ENCODE results near the gene USP4.

Gene USP4

GRCh38 chr3:49271047-49271446 is 68.8 kb downstream of the USP4 start:
- peaks cover 0 to 17% (median 10%) of the 10 kb centered on the region in 4 experiments for H3K36me3 ChIP-seq (ENCODE audit: control insufficient read depth in 4 of 4, insufficient read depth in 4 of 4, low read length in 3 of 4)
- DNase-seq, result no peak
- ChIA-PET POLR2A (no interaction called here), CTCF (interaction anchor here (1.1 to 2.0 kb wide), 2 partner anchors 15 to 16 kb away, joined by 3 to 7 read pairs; no protein-coding TSS in a partner anchor)
- 100% methylated on average over 3 of the region's 4 CpGs for WGBS (ENCODE audit: insufficient coverage)
- no peaks in the 10 kb centered on the region for H3K27me3 ChIP-seq (replicated peaks in 2 of 5; ENCODE audit: control insufficient read depth in 4 of 5, insufficient read depth in 5 of 5, low read length in 4 of 5)
- H3K9me3 ChIP-seq (ENCODE audit: control extremely low read depth in 1 of 5, control insufficient read depth in 4 of 5, insufficient read depth in 2 of 5, low read depth in 1 of 5, low read length in 4 of 5), result no peaks in the 10 kb centered on the region
- H3K27ac ChIP-seq (ENCODE audit: insufficient read depth in 1 of 2, low read depth in 1 of 2, low read length in 2 of 2, poor library complexity in 1 of 2, severe bottlenecking in 2 of 2), result peak overlapping the region in 1 of 2 experiments; percentile 4
- H3K4me1 ChIP-seq (ENCODE audit: control extremely low read depth in 1 of 4, control insufficient read depth in 4 of 4, insufficient read depth in 4 of 4, low read length in 3 of 4), result peaks cover under 1 to 5% (median 4%) of the 10 kb centered on the region in 4 experiments
- H3K4me3 ChIP-seq (ENCODE audit: control insufficient read depth in 1 of 7, extremely low read depth in 1 of 7, insufficient read depth in 4 of 7, low read depth in 2 of 7, low read length in 6 of 7), result no peak overlapping the region

GRCh38 chr3:49270156-49270500 is 69.7 kb downstream of the USP4 start:
- H3K4me3 ChIP-seq (ENCODE audit: control insufficient read depth in 1 of 7, extremely low read depth in 1 of 7, insufficient read depth in 4 of 7, low read depth in 2 of 7, low read length in 6 of 7), result no peak overlapping the region
- no peak for DNase-seq
- no peak overlapping the region for H3K27ac ChIP-seq (ENCODE audit: insufficient read depth in 1 of 2, low read depth in 1 of 2, low read length in 2 of 2, poor library complexity in 1 of 2, severe bottlenecking in 2 of 2)
- CTCF ChIA-PET, result no interaction called here
- no CpG with 5 or more reads among the region's 2 CpGs for WGBS (ENCODE audit: insufficient coverage)
- H3K27me3 ChIP-seq (replicated peaks in 2 of 5; ENCODE audit: control insufficient read depth in 4 of 5, insufficient read depth in 5 of 5, low read length in 4 of 5), result no peaks in the 10 kb centered on the region
- H3K4me1 ChIP-seq (ENCODE audit: control extremely low read depth in 1 of 4, control insufficient read depth in 4 of 4, insufficient read depth in 4 of 4, low read length in 3 of 4), result no peaks in the 10 kb centered on the region
- POLR2A ChIA-PET, result interaction anchor here (0.6 kb wide), 1 partner anchor 64 kb away, joined by 3 read pairs; no protein-coding TSS in a partner anchor
- peaks cover 0 to 17% (median 10%) of the 10 kb centered on the region in 4 experiments for H3K36me3 ChIP-seq (ENCODE audit: control insufficient read depth in 4 of 4, insufficient read depth in 4 of 4, low read length in 3 of 4)
- no peaks in the 10 kb centered on the region for H3K9me3 ChIP-seq (ENCODE audit: control extremely low read depth in 1 of 5, control insufficient read depth in 4 of 5, insufficient read depth in 2 of 5, low read depth in 1 of 5, low read length in 4 of 5)

DNA sequence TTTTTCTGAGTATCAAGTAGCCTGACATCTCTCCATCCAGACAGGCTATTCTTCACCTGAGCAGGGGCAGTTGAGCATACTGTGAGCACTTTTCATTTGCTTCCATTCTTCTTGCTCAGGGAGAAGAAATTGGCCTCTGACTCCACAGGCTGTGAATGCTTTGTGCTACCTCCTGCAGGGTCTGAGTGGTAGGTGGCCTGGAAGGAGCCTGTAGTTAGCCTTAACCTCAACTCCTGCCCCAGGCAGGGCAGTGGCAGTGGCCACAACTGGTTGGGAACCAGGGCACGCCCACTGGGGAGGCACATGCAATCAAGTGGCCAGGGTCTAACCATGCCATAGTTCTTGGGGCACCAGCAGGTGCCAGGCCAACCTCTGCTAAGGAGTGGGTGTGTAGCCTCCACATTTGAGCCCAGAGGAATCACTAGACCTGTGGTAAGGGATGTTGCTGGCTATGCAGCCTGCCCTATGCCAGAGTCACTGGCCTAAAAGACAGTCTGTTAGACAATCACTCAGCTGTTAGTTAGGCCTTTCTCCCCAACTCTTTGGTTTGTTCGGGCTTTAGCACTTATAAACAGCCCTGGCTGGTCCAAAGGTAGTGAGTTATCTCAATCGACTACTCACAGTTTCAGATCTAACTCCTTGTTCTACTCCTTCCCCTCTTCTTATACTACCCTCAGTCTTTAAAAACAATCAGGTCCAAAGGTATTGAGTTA is 70.3 kb downstream of the USP4 start:
- peaks cover 0 to 17% (median 10%) of the 10 kb centered on the region in 4 experiments for H3K36me3 ChIP-seq (ENCODE audit: control insufficient read depth in 4 of 4, insufficient read depth in 4 of 4, low read length in 3 of 4)

DNA sequence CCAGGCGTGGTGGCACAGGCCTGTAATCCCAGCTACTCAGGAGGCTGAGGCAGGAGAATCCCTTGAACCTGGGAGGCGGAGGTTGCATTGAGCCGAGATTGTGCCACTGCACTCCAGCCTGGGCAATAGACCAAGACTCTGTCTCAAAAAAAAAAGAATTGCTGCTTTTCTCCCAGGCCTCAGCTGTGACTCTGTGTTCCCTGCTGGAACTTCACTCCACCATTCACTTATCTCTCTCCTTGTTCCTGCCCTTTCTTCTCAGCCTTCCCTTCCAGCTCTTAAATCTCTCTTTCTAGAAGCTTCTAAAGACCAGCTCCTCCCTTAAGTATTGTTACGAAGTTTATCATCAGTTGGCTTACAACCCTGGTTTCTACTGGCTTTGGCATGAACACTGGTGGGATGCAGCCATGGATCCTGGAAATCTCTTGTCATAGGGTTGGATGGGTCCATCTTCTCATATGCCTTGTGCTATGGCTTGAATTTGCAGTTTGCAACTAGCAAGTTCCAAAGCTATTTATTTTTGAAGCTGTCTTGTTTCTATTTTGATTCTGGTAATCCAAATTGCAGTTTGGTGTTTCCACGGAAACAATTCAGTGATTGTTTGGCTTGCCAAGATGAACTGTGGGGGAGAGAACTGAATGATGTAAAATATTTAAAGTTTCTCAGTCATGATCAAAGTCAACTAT is 73.3 kb downstream of the USP4 start:
- POLR2A ChIA-PET, result no interaction called here
- H3K4me1 ChIP-seq (ENCODE audit: control extremely low read depth in 1 of 4, control insufficient read depth in 4 of 4, insufficient read depth in 4 of 4, low read length in 3 of 4), result no peaks in the 10 kb centered on the region
- no peak overlapping the region for H3K27ac ChIP-seq (ENCODE audit: insufficient read depth in 1 of 2, low read depth in 1 of 2, low read length in 2 of 2, poor library complexity in 1 of 2, severe bottlenecking in 2 of 2)
- no peak overlapping the region for H3K4me3 ChIP-seq (ENCODE audit: control insufficient read depth in 1 of 7, extremely low read depth in 1 of 7, insufficient read depth in 4 of 7, low read depth in 2 of 7, low read length in 6 of 7)
- H3K9me3 ChIP-seq (ENCODE audit: control extremely low read depth in 1 of 5, control insufficient read depth in 4 of 5, insufficient read depth in 2 of 5, low read depth in 1 of 5, low read length in 4 of 5), result no peaks in the 10 kb centered on the region
- no peak for DNase-seq
- WGBS (ENCODE audit: insufficient coverage), result 96% methylated on average over 5 of the region's 5 CpGs
- CTCF ChIA-PET, result interaction anchor here (0.7 kb wide), 1 partner anchor 95 kb away, joined by 3 read pairs; the partner anchor contains the start of gene KLHDC8B
- peaks cover 0 to 15% (median 8%) of the 10 kb centered on the region in 4 experiments for H3K36me3 ChIP-seq (ENCODE audit: control insufficient read depth in 4 of 4, insufficient read depth in 4 of 4, low read length in 3 of 4)
- no peaks in the 10 kb centered on the region for H3K27me3 ChIP-seq (replicated peaks in 2 of 5; ENCODE audit: control insufficient read depth in 4 of 5, insufficient read depth in 5 of 5, low read length in 4 of 5)

More for the DNA sequence above, 70.3 kb downstream of the USP4 start:
- Histone ChIP-seq H3K4me1 (ENCODE audit: control extremely low read depth in 1 of 4, control insufficient read depth in 4 of 4, insufficient read depth in 4 of 4, low read length in 3 of 4) (no peaks in the 10 kb centered on the region), H3K27me3 (replicated peaks in 2 of 5; ENCODE audit: control insufficient read depth in 4 of 5, insufficient read depth in 5 of 5, low read length in 4 of 5) (no peaks in the 10 kb centered on the region), H3K9me3 (ENCODE audit: control extremely low read depth in 1 of 5, control insufficient read depth in 4 of 5, insufficient read depth in 2 of 5, low read depth in 1 of 5, low read length in 4 of 5) (no peaks in the 10 kb centered on the region), H3K4me3 (ENCODE audit: control insufficient read depth in 1 of 7, extremely low read depth in 1 of 7, insufficient read depth in 4 of 7, low read depth in 2 of 7, low read length in 6 of 7) (no peak overlapping the region), H3K27ac (ENCODE audit: insufficient read depth in 1 of 2, low read depth in 1 of 2, low read length in 2 of 2, poor library complexity in 1 of 2, severe bottlenecking in 2 of 2) (no peak overlapping the region)
- ChIA-PET CTCF (no interaction called here), POLR2A (no interaction called here)
- 96% methylated on average over 3 of the region's 3 CpGs for WGBS (ENCODE audit: insufficient coverage)
- DNase-seq, result no peak

DNA sequence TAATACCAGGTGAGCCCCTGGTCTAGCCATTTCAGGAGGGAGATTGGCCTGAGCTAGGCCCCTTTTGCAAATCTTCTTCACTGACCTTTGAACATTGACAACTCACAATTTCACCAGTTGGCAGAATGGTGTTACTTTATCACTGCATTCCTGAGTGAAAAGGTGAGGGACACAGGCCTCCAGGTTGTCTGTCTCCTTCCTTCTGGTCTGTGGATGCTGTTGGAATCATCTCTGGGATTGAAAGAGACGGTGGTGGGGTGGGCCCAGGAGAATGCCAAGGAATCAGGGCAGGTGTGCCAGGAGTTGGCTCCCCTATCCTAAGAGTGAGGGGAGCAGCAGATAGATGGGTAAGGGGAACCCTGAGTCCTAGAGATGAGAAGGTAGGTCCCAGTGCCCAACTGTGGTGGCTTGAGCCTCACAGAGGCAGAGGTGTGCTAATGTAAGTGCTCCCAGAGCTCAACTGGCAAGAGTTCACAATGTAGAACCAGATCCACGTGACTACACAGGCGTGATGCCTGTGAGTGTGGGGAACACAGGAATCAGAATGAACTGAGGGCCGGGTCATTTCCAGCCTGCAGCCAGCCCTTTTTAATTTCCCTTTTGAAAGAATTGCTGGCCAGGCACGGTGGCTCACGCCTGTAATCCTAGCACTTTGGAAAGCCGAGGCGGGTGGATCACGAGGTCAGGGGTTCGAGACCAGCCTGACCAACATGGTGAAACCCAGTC is 74.0 kb downstream of the USP4 start:
- Histone ChIP-seq H3K27me3 (replicated peaks in 2 of 5; ENCODE audit: control insufficient read depth in 4 of 5, insufficient read depth in 5 of 5, low read length in 4 of 5) (no peaks in the 10 kb centered on the region), H3K4me1 (ENCODE audit: control extremely low read depth in 1 of 4, control insufficient read depth in 4 of 4, insufficient read depth in 4 of 4, low read length in 3 of 4) (no peaks in the 10 kb centered on the region), H3K27ac (ENCODE audit: insufficient read depth in 1 of 2, low read depth in 1 of 2, low read length in 2 of 2, poor library complexity in 1 of 2, severe bottlenecking in 2 of 2) (no peak overlapping the region), H3K9me3 (ENCODE audit: control extremely low read depth in 1 of 5, control insufficient read depth in 4 of 5, insufficient read depth in 2 of 5, low read depth in 1 of 5, low read length in 4 of 5) (no peaks in the 10 kb centered on the region), H3K4me3 (ENCODE audit: control insufficient read depth in 1 of 7, extremely low read depth in 1 of 7, insufficient read depth in 4 of 7, low read depth in 2 of 7, low read length in 6 of 7) (no peak overlapping the region), H3K36me3 (ENCODE audit: control insufficient read depth in 4 of 4, insufficient read depth in 4 of 4, low read length in 3 of 4) (peaks cover 0 to 12% (median 6%) of the 10 kb centered on the region in 4 experiments)
- 100% methylated on average over 2 of the region's 10 CpGs for WGBS (ENCODE audit: insufficient coverage)
- CTCF ChIA-PET, result interaction anchor here (0.7 kb wide), 1 partner anchor 94 kb away, joined by 3 read pairs; the partner anchor contains the start of gene KLHDC8B
- POLR2A ChIA-PET, result no interaction called here
- DNase-seq, result no peak

DNA sequence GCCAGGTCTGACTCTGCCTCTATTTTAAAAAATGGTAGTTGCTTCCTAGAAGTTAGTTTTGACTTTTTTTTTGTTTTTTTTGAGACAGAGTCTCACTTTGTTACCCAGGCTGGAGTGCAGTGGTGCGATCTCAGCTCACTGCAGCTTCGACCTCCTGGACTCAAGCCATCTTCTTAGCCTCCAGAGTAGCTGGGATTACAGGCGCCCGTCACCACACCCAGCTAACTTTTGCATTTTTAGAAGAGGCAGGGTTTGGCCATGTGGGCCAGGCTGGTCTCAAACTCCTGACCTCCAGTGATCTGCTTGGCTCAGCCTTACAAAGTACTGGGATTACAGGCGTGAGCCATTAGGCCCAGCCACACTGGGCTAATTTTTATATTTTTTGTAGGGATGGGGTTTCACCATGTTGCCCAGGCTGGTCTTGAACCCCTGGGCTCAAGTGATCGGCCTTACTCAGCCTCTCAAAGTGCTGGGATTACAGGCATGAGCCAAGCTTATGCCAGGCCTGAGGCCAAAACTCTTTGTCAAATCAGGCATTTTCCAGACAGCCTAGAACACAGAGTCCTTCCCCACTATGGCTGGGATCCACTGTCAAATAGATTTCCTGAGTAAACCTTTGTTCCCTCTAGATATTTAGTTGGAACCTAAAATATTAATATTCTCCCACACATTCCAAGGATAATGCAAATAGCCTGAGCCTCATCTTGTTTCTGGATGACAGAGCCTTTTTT is 76.5 kb downstream of the USP4 start:
- CTCF ChIA-PET, result no interaction called here

More for the DNA sequence above, 76.5 kb downstream of the USP4 start:
- WGBS (ENCODE audit: insufficient coverage), result 98% methylated on average over 5 of the region's 6 CpGs
- H3K4me1 ChIP-seq (ENCODE audit: control extremely low read depth in 1 of 4, control insufficient read depth in 4 of 4, insufficient read depth in 4 of 4, low read length in 3 of 4), result no peaks in the 10 kb centered on the region
- POLR2A ChIA-PET, result no interaction called here
- no peak overlapping the region for H3K27ac ChIP-seq (ENCODE audit: insufficient read depth in 1 of 2, low read depth in 1 of 2, low read length in 2 of 2, poor library complexity in 1 of 2, severe bottlenecking in 2 of 2)
- H3K4me3 ChIP-seq (ENCODE audit: control insufficient read depth in 1 of 7, extremely low read depth in 1 of 7, insufficient read depth in 4 of 7, low read depth in 2 of 7, low read length in 6 of 7), result no peak overlapping the region
- H3K9me3 ChIP-seq (ENCODE audit: control extremely low read depth in 1 of 5, control insufficient read depth in 4 of 5, insufficient read depth in 2 of 5, low read depth in 1 of 5, low read length in 4 of 5), result no peaks in the 10 kb centered on the region
- no peak for DNase-seq
- H3K27me3 ChIP-seq (replicated peaks in 2 of 5; ENCODE audit: control insufficient read depth in 4 of 5, insufficient read depth in 5 of 5, low read length in 4 of 5), result no peaks in the 10 kb centered on the region
- peaks cover 0 to 4% (median 0%) of the 10 kb centered on the region in 4 experiments for H3K36me3 ChIP-seq (ENCODE audit: control insufficient read depth in 4 of 4, insufficient read depth in 4 of 4, low read length in 3 of 4)

Measured in common myeloid progenitor, CD34-positive (primary cell).